SK-N-SH treated with all-trans-retinoic acid at 6 μM for 48 hours (cell line): ENCODE measurements around the gene COL4A2.

Experiments used
- ATAC-seq: fragments of 200-7000 bp; cut with Tn5 transposase; 3 replicates; pipeline ENCODE4 v1.9.1; 2020; ENCODE audit warnings: mild to moderate bottlenecking, moderate library complexity
- ARNTL ChIP-seq: fragments of 450-650 bp; formaldehyde crosslinking; IDR thresholded peaks from 2 replicates; pipeline ENCODE4 v1.5.0; 2020; ENCODE audit warnings: low read depth, mild to moderate bottlenecking, moderate library complexity, borderline replicate concordance
- CSDC2 ChIP-seq: fragments of 250-450 bp; sonication (Bioruptor Pico); IDR thresholded peaks from 2 replicates; pipeline ENCODE4 v1.5.0; 2020; ENCODE audit warnings: mild to moderate bottlenecking, moderate library complexity
- ESRRG ChIP-seq: fragments of 250-450 bp; sonication (Bioruptor Pico); IDR thresholded peaks from 2 replicates; pipeline ENCODE4 v1.6.1; 2021; ENCODE audit warnings: mild to moderate bottlenecking
- GLIS3 ChIP-seq: fragments of 250-450 bp; sonication (Bioruptor Pico); IDR thresholded peaks from 2 replicates; pipeline ENCODE4 v1.5.0; 2020; ENCODE audit warnings: mild to moderate bottlenecking, moderate library complexity
- ISL1 ChIP-seq: fragments of 250-450 bp; sonication (Bioruptor Pico); IDR thresholded peaks from 2 replicates; pipeline ENCODE4 v2.1.2; 2022; ENCODE audit warnings: mild to moderate bottlenecking, moderate library complexity
- OSR1 ChIP-seq: fragments of 250-450 bp; sonication (Bioruptor Pico); IDR thresholded peaks from 2 replicates; pipeline ENCODE4 v1.8.0; 2022; ENCODE audit warnings: moderate library complexity, mild to moderate bottlenecking, inconsistent platforms
- PPARA ChIP-seq: fragments of 250-450 bp; sonication (Bioruptor Pico); IDR thresholded peaks from 2 replicates; pipeline ENCODE4 v1.5.0; 2020; ENCODE audit warnings: mild to moderate bottlenecking, borderline replicate concordance
- RARB ChIP-seq: fragments of 250-450 bp; sonication (Bioruptor Pico); IDR thresholded peaks from 2 replicates; pipeline ENCODE4 v1.8.0; 2021; ENCODE audit warnings: mild to moderate bottlenecking, moderate library complexity
- SNAI2 ChIP-seq: fragments of 250-450 bp; sonication (Bioruptor Pico); IDR thresholded peaks from 2 replicates; pipeline ENCODE4 v1.5.0; 2020; ENCODE audit warnings: mild to moderate bottlenecking, moderate library complexity
- TOX ChIP-seq: fragments of 250-450 bp; sonication (Bioruptor Pico); IDR thresholded peaks from 2 replicates; pipeline ENCODE4 v1.8.0; 2021; ENCODE audit warnings: mild to moderate bottlenecking, moderate library complexity, borderline replicate concordance
- TSHZ2 ChIP-seq: fragments of 250-450 bp; sonication (Bioruptor Pico); IDR thresholded peaks from 2 replicates; pipeline ENCODE4 v1.5.0; 2020; ENCODE audit warnings: mild to moderate bottlenecking, moderate library complexity
- ZC3H10 ChIP-seq: fragments of 250-450 bp; sonication (Bioruptor Pico); IDR thresholded peaks from 2 replicates; pipeline ENCODE4 v1.5.1; 2021; ENCODE audit warnings: mild to moderate bottlenecking, moderate library complexity
- ZFP3 ChIP-seq: fragments of 250-450 bp; sonication (Bioruptor Pico); IDR thresholded peaks from 2 replicates; pipeline ENCODE4 v1.5.0; 2020; ENCODE audit warnings: mild to moderate bottlenecking, moderate library complexity
- ZFP30 ChIP-seq: fragments of 450-650 bp; formaldehyde crosslinking; IDR thresholded peaks from 2 replicates; pipeline ENCODE4 v1.5.0; 2022; ENCODE audit warnings: mild to moderate bottlenecking, moderate library complexity
- ZNF565 ChIP-seq: fragments of 450-650 bp; formaldehyde crosslinking; conservative IDR thresholded peaks from 2 replicates; pipeline ENCODE4 v1.5.0; 2020; ENCODE audit warnings: low read depth, mild to moderate bottlenecking, moderate library complexity
- ZNF70 ChIP-seq: fragments of 450-650 bp; formaldehyde crosslinking; IDR thresholded peaks from 2 replicates; pipeline ENCODE4 v1.5.0; 2020; ENCODE audit warnings: mild to moderate bottlenecking, moderate library complexity
- ZNF8 ChIP-seq: fragments of 450-650 bp; formaldehyde crosslinking; IDR thresholded peaks from 2 replicates; pipeline ENCODE4 v1.5.0; 2020; ENCODE audit warnings: mild to moderate bottlenecking, moderate library complexity
- TF ChIP-seq, protein P1 (sequence below): fragments of 250-450 bp; sonication (Bioruptor Pico); IDR thresholded peaks from 2 replicates; pipeline ENCODE4 v1.8.0; 2021; ENCODE audit warnings: low read depth, mild to moderate bottlenecking, moderate library complexity, borderline replicate concordance
- TF ChIP-seq, protein P2 (sequence below): fragments of 250-450 bp; sonication (Bioruptor Pico); IDR thresholded peaks from 2 replicates; pipeline ENCODE4 v1.8.0; 2020; ENCODE audit warnings: mild to moderate bottlenecking, moderate library complexity, borderline replicate concordance
- TF ChIP-seq, protein P3 (sequence below): fragments of 250-450 bp; sonication (Bioruptor Pico); IDR thresholded peaks from 2 replicates; pipeline ENCODE4 v1.5.1; 2020; ENCODE audit warnings: low read depth, mild to moderate bottlenecking, moderate library complexity
- TF ChIP-seq, protein P4 (sequence below): fragments of 250-450 bp; sonication (Bioruptor Pico); IDR thresholded peaks from 2 replicates; pipeline ENCODE4 v1.5.1; 2021; ENCODE audit warnings: mild to moderate bottlenecking, moderate library complexity

Gene COL4A2

DNA sequence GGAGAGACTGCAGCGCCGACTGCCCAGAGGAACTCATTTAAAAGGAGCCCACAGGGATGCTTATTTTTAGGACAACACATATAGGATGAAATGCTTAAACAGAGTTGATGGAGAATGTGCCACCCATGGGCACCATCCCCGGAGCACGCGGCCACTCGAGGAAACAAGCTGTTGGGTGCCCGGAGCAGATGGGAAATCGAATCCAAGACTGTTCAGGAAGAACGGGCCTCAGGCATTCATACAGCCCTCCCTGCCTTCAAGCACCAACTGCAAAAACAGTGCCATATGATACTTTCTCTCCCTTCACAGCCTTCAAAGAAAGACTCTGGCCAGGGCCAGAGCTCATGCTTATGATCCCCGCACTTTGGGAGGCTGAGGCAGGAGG lies 214.2 kb downstream of the COL4A2 start (continued):
- TF ChIP-seq TSHZ2, result no peak
- no peak for TF ChIP-seq RARB
- no peak for TF ChIP-seq ARNTL (CRISPR knock-in tag)

GRCh38 chr13:110521946-110522345 lies 214.9 kb downstream of the COL4A2 start:
- no peak for ATAC-seq
- TF ChIP-seq, protein P1, sequence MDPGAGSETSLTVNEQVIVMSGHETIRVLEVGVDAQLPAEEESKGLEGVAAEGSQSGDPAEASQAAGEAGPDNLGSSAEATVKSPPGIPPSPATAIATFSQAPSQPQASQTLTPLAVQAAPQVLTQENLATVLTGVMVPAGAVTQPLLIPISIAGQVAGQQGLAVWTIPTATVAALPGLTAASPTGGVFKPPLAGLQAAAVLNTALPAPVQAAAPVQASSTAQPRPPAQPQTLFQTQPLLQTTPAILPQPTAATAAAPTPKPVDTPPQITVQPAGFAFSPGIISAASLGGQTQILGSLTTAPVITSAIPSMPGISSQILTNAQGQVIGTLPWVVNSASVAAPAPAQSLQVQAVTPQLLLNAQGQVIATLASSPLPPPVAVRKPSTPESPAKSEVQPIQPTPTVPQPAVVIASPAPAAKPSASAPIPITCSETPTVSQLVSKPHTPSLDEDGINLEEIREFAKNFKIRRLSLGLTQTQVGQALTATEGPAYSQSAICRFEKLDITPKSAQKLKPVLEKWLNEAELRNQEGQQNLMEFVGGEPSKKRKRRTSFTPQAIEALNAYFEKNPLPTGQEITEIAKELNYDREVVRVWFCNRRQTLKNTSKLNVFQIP, result no peak
- TF ChIP-seq ARNTL (CRISPR knock-in tag) (no peak), OSR1 (CRISPR knock-in tag) (no peak), ZFP30 (CRISPR knock-in tag) (no peak), ESRRG (CRISPR knock-in tag) (no peak), ZNF70 (CRISPR knock-in tag) (no peak), TSHZ2 (no peak), ZNF8 (no peak), RARB (no peak), GLIS3 (no peak), ZC3H10 (CRISPR knock-in tag) (no peak), ZFP3 (no peak), ISL1 (CRISPR knock-in tag) (no peak), ZNF565 (CRISPR knock-in tag) (no peak), TOX (CRISPR knock-in tag) (no peak)
- TF ChIP-seq, protein P2, sequence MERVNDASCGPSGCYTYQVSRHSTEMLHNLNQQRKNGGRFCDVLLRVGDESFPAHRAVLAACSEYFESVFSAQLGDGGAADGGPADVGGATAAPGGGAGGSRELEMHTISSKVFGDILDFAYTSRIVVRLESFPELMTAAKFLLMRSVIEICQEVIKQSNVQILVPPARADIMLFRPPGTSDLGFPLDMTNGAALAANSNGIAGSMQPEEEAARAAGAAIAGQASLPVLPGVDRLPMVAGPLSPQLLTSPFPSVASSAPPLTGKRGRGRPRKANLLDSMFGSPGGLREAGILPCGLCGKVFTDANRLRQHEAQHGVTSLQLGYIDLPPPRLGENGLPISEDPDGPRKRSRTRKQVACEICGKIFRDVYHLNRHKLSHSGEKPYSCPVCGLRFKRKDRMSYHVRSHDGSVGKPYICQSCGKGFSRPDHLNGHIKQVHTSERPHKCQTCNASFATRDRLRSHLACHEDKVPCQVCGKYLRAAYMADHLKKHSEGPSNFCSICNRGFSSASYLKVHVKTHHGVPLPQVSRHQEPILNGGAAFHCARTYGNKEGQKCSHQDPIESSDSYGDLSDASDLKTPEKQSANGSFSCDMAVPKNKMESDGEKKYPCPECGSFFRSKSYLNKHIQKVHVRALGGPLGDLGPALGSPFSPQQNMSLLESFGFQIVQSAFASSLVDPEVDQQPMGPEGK (CRISPR knock-in tag), result no peak
- TF ChIP-seq, protein P3, sequence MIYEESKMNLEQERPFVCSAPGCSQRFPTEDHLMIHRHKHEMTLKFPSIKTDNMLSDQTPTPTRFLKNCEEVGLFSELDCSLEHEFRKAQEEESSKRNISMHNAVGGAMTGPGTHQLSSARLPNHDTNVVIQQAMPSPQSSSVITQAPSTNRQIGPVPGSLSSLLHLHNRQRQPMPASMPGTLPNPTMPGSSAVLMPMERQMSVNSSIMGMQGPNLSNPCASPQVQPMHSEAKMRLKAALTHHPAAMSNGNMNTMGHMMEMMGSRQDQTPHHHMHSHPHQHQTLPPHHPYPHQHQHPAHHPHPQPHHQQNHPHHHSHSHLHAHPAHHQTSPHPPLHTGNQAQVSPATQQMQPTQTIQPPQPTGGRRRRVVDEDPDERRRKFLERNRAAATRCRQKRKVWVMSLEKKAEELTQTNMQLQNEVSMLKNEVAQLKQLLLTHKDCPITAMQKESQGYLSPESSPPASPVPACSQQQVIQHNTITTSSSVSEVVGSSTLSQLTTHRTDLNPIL, result no peak

DNA sequence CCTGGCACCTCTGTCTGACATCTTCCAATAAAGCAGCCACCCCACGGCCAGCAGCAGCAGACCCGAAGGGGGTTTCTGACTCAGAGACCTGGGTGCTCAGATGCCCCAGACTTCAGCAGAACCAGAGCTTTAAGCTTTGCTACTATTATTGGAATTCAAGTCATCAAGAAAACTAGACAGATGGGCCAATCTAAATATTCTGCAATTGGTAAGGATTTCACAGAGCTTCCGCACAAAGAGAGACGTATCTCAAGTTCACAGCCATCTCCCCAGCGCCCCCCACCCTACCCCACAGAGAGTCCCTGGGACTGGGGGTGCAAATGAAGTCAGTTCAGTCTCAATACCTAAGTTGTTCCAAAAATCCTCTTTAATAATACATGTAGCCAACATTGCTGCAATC lies 215.6 kb downstream of the COL4A2 start:
- no peak for ATAC-seq
- TF ChIP-seq ZNF565 (CRISPR knock-in tag) (no peak), CSDC2 (CRISPR knock-in tag) (no peak), ESRRG (CRISPR knock-in tag) (no peak), ZFP30 (CRISPR knock-in tag) (no peak), ZNF8 (no peak), PPARA (CRISPR knock-in tag) (no peak), ZC3H10 (CRISPR knock-in tag) (no peak), ISL1 (CRISPR knock-in tag) (no peak), SNAI2 (no peak), ZFP3 (no peak)
- TF ChIP-seq, protein P4, sequence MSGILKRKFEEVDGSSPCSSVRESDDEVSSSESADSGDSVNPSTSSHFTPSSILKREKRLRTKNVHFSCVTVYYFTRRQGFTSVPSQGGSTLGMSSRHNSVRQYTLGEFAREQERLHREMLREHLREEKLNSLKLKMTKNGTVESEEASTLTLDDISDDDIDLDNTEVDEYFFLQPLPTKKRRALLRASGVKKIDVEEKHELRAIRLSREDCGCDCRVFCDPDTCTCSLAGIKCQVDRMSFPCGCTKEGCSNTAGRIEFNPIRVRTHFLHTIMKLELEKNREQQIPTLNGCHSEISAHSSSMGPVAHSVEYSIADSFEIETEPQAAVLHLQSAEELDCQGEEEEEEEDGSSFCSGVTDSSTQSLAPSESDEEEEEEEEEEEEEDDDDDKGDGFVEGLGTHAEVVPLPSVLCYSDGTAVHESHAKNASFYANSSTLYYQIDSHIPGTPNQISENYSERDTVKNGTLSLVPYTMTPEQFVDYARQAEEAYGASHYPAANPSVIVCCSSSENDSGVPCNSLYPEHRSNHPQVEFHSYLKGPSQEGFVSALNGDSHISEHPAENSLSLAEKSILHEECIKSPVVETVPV, result no peak
- TF ChIP-seq, protein P1, result no peak
- TF ChIP-seq, protein P3, result no peak
- TF ChIP-seq, protein P2 (CRISPR knock-in tag), result no peak
